ENCODE measurements around the gene KYNU.

DNA sequence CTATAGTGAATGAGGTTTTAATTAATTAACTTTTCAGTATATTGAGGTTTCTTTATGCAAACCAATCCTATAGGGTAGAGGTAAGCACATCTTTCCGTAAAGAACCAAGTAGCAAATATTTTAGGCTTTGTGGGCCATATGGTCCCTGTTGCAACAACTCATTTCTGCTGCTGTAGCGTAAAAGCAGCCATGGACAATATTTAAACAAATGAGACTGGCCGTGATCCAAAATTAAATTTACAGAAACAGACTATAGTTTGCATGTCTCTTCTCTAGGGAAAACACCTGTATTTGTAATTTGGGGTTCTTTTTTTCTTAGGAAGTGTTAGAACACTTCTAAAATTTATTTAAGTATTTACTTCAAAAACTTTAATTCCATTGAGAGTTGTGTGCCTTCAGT lies 104.3 kb downstream of the KYNU start:
- TF ChIP-seq, protein P1, sequence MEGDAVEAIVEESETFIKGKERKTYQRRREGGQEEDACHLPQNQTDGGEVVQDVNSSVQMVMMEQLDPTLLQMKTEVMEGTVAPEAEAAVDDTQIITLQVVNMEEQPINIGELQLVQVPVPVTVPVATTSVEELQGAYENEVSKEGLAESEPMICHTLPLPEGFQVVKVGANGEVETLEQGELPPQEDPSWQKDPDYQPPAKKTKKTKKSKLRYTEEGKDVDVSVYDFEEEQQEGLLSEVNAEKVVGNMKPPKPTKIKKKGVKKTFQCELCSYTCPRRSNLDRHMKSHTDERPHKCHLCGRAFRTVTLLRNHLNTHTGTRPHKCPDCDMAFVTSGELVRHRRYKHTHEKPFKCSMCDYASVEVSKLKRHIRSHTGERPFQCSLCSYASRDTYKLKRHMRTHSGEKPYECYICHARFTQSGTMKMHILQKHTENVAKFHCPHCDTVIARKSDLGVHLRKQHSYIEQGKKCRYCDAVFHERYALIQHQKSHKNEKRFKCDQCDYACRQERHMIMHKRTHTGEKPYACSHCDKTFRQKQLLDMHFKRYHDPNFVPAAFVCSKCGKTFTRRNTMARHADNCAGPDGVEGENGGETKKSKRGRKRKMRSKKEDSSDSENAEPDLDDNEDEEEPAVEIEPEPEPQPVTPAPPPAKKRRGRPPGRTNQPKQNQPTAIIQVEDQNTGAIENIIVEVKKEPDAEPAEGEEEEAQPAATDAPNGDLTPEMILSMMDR (IDR thresholded peaks at IDR 0.05) = no peak
- no peak for TF ChIP-seq POLR2A (IDR thresholded peaks at IDR 0.05)
- TF ChIP-seq POLR2AphosphoS5 (IDR thresholded peaks at IDR 0.05) = no peak
- no peak for TF ChIP-seq EP300 (IDR thresholded peaks at IDR 0.05)
